Measurements from ENCODE around the gene UQCRH.
"Not testable (repeated sequence)": the region's sequence is repeated elsewhere in the genome, so short reads cannot be mapped to it uniquely, and the experiment has no call there.

The UQCRH gene

DNA sequence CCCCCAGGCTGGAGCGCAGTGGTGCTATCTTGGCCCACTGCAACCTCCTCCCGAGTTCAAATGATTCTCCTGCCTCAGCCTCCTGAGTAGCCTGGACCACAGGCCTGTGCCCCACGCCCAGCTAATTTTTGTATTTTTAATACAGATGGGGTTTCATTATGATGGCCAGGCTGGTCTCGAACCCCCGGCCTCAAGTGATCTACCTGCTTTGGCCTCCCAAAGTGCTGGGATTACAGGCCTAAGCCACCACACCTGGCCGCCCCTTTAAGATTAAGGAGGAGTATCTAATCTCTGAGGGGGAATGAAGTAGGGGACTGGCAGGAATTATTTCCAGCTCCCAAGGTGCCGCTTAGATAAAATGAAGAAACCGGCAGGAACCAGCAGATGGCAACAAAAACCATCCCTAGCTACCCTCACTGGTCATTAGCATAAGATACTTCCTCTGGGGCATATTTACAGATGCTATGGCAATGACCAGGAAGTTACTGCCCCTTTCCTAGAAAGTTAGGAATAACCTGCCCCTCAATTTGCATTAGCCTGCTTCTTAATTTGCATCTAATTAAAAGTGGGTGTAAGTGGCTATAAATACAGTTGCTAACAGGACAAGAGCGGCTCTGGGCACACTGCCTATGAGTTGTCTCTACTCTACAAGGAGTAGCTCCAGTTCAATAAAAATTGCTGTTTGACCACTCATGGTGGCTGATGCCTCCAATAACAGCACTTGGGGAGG lies 30.0 kb downstream of the UQCRH start:
- DNase-seq (ENCODE audit: low spot score): peak; percentile 32

- no peak for DNase-seq (ENCODE audit: low spot score)
These were observed 30.5 kb downstream of the UQCRH start for GRCh38 chr1:46334030-46334384.

DNA sequence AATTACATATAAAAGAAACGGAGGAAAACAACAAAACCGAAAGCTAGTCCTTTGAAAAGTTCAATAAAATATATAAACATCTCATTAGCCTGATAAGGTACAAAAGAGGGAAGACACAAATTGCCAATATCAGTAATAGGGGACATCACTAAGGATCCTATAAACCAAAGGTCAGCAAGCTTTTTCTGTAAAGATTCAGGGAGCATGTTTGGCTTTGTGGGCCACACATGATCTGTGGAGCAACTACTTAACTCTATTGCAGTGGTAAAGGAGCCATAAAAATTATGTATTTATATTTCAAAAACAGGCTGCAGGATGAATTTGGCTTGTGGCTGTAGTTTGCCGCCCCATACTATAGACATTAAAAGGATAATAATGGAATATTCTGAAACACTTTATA lies 31.6 kb downstream of the UQCRH start:
- DNase-seq (ENCODE audit: low spot score): no peak

DNA sequence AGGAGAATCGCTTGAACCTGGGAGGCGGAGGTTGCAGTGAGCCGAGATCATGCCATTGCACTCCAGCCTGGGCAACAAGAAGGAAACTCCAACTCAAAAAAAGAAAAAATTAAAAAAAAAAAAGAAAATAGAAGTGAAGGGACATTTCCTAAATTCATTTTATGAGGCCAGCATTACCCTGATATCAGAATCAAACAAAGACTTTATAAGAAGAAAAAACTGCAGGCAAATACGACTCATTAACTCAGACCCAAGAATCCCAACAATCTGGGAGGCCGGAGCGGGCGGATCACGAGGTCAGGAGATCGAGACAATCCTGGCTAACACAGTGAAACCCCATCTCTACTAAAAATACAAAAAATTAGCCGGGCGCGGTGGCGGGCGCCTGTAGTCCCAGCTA lies 33.9 kb downstream of the UQCRH start:
- not testable (repeated sequence) for DNase-seq (ENCODE audit: low spot score)

DNA sequence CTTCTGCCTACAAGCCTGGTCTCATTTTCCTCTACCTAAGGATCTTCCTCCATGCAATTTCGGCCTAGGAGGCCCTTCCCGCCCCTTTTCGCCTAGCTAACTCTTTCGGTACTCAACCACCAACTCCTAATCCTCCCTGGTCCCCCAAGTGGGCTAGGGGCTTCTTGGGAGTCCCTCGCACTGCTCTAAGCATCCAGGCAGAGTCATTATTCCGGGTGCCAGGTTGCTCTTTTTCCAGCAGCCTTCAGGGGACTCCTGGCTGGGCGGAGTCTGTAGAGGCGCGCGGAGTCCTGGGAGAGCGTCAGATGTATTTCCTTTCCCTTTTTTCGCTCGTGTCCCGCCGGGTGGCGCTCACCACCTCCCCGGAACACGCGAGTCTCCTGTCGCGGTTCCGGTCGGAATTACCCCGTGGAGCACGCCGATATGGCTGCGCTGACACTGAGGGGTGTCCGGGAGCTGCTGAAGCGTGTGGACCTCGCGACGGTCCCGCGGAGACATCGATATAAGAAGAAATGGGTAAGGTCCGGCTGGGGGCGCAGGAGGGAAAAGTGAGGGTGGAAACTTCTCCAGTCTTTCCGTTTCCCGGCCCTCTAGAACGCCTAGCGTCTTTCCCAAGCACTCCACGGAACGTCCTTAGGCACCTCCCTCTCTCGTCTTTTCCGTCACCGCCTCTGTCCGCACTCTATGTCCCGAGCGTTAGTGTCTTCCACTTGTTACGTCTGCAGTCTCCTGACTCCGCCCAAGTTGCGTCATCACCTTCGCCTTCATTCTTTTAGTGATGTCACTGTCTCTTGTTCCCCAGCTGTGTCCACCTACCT lies 37.1 kb downstream of the UQCRH start, which contains the start of gene NSUN4:
NSUN4 (plus strand) TSS at position 404 of the 818 bp plus-strand sequence; CDS start at position 424, 20 bp downstream.
- peak; percentile 87 for DNase-seq (ENCODE audit: low spot score)

DNA sequence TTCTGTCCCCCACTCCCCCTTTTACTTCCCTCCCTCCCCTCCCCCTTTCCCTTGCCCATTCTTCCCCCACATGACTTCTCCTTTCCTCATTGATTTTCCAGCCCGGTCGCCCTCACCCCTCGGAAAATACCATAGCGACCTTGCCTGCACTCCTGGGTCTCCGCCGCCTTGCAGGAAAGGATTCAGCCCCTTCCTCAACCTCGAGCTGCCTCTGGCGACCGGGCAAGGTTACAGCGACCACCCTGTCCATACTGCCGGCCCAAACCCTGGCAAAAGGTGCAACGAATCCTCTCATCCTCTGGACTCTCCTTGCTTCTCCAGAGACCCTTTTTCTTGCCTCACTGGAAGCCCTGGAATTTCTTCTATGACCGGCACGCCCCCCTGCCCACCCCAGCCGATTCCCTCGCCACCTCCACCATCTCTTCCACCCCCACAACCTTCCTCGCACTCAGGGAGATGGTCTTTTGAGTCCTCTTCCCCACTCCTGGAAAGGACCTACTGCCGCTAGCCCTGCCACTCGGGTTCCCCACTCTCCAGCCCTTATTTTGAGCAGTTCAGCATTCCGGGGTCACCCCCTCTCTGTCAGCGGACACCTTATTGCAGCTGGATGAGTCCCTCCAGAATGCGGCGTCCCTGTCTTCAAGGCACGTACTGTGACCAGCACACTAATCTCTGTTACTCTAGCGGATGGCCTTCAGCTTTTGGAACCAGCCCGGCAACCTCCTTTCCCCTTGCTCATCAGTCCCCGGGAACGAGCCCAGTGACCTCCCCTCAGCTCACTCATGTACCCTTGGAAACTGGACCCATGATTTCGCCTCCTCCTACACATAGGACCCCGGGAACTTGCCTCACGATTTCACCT lies 38.0 kb downstream of the UQCRH start:
- DNase-seq (ENCODE audit: low spot score): no peak

DNA sequence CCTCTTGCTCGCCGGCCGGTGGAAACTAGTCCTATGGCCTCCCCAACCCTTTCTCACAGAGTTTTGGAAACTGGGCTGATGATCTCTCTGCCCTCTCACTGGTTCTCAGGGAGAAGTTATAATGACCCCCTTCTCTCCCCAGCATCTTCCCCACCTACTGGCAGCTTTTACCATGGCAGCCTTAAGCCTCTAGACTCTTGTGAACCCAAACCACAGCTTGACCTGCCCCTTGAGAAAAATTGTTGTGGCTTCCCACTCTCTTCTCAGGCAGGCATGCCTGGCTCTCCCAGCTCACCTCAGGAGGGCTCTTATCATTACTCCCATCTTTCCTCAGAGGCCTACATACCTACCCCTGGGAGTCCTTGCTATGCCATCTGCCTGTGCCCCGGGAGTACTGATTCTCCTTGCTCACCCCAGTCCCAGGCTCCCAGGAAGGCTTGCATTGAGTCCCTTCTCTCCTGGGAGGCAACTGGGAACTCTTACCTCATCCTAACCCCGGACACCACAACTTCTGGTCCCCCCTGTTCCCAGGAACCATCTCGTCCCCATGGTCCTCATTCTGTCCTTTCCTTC lies 38.7 kb downstream of the UQCRH start:
- DNase-seq (ENCODE audit: low spot score): no peak

DNA sequence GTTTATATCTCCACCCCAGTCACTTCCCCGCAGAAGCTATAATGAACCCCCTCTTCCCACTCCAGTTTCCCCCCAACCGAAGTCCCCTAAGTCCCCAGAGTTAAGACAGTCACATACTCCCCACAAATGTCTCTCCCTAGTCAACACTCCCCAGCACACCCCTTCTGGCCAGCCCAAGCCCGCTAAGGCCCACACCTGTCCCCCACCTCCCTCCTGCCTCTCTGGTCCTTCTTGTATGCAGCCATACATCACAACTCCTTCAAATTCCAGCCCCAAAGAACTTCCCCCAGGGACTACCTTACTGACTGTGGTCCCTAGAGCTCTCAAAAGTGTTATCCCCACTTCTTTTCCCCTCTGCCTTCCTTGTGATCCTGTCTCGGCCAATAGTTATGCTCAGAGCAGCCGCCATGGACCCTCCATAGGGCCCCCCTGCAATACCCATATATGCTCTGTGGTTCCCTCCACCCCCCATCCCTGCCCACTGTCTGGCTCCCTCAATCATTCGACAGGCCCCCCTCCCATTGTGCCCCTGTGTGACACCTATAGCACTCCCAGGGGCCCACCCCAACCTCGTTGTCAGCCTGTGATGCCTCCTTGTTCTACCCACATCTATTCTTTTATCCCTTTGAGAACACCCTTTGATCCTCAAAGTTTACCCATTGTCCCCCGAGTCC lies 39.3 kb downstream of the UQCRH start:
- DNase-seq (ENCODE audit: low spot score): no peak

DNA sequence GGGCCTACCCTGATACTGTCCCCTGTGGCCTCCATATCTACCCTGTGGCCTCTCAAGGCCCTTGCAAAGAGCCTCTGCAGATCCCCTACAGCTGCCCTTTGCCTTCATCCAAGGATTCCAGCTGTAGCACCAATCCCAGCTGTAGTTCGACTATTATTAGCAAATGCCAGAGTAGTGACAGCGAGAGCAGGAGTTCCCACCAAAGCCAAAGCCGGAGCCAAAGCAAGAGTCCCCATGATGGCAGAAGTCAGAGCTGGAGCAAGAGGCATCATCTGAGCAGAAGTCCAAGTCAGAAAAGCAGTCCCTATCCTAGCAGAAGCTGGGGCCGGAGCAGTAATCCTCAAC lies 39.8 kb downstream of the UQCRH start:
- DNase-seq (ENCODE audit: low spot score): no peak

- no peak for DNase-seq (ENCODE audit: low spot score)
These were observed 40.2 kb downstream of the UQCRH start for GRCh38 chr1:46343705-46344104.

DNA sequence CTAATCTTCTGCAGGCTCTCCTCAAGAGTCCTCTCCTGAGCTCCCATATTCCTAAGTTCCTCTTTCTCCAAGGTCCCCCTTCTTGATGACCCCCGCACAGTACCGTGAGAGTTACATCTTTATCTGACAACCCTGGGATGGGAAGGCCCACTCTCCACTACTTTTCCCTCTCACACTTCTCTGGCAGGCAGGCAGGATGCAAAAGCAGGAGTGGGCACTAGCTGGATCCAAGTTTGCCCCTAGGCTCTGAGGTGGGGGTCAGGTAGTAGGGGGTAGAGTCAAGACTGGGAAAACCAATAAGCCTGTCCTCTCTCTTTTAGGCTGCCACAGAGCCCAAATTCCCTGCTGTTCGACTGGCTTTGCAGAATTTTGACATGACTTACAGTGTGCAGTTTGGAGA lies 41.0 kb downstream of the UQCRH start:
- DNase-seq (ENCODE audit: low spot score): no peak

DNA sequence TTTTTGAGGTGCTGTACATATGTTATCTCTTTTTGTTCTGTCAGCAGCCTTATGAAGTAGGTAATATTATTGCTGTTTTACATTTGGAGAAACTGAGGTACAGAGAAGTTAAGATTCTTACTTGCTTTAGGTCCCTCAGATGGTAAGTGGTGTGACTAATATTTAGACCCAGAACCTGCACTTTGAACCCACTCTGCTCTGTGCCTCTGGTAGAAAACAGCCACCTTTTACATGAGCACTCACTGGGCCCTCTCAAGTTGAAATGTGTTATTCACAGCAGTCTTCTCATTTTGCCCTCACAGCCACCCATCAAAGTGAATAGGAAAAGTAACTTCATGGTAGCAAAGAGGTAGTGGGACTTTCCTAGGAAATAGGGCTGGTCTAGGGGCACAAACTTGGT lies 41.8 kb downstream of the UQCRH start:
- no peak for DNase-seq (ENCODE audit: low spot score)

- no peak for DNase-seq (ENCODE audit: low spot score)
These were observed 48.9 kb downstream of the UQCRH start for GRCh38 chr1:46352363-46352762.

- DNase-seq (ENCODE audit: low spot score): not testable (repeated sequence)
These were observed 52.4 kb downstream of the UQCRH start for GRCh38 chr1:46355920-46356319.

- DNase-seq (ENCODE audit: low spot score): no peak
These were observed 58.7 kb downstream of the UQCRH start for GRCh38 chr1:46362158-46362557.

- DNase-seq (ENCODE audit: low spot score): no peak
These were observed 59.6 kb downstream of the UQCRH start for GRCh38 chr1:46363121-46363520.

DNA sequence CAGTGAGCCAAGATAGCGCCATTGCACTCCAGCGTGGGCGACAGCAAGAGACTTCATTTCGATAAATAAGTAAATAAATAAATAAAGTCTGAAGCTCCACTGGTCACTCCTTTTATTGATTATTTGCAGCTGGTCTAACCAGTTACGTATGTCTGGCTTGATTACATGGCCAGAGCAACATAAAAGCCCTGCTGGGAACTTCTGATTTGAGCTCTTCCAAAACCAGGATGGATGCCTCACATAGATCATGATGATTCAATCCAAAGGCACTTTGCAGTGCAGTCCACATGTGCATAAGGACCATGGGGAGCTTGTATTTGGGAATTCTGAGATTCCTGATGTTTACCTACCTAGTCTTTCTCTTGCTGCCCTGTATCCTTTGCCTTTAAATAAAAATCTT lies 61.1 kb downstream of the UQCRH start:
- DNase-seq (ENCODE audit: low spot score): no peak

GRCh38 chr1:46365796-46366195 lies 62.3 kb downstream of the UQCRH start:
- DNase-seq (ENCODE audit: low spot score): not testable (repeated sequence)

All from SK-N-DZ (cell line).